Measurements from ENCODE around the gene CARD11. TPM values are rescaled to one million over a fixed set of nuclear protein-coding genes. Genes with fewer than 3 reads are reported as not detected.

Gene CARD11
- total and polyA plus RNA-seq, 2 of the 4 experiments (the other 2 are of a cell fraction), result 0.18 to 0.26 TPM

DNA sequence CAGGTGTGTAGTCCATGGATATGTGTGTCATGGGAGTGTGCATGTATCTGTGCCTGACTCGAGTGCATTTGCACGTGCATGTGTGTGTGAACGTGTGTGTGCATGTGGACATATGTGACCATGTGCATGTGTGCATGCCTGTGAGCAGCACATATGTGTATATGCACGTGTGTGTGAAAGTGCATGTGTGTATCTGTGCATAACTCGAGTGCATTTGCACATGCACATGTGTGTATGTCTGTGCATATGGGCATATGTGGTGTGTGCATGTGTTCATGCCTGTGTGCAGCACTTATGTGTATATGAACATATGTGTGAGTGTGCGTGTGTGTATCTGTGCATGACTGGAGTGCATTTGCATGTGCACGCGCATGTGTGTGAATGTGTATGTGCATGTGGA, 164.3 kb downstream of the CARD11 start:
- H2AK5ac ChIP-seq (ENCODE audit: low read depth, low read length), result no peak overlapping the region
- H2AK9ac ChIP-seq (replicated peaks; ENCODE audit: low read depth, low read length, poor library complexity), result no peak overlapping the region
- ChIA-PET POLR2A (ENCODE audit: unreplicated experiment) (no interaction called here), CTCF (no interaction called here)
- no peak overlapping the region for H2BK20ac ChIP-seq (ENCODE audit: low read depth, low read length)
- H3K4me3 ChIP-seq (ENCODE audit: insufficient read depth, low read depth, low read length), result no peak overlapping the region
- H3K27me3 ChIP-seq (ENCODE audit: control insufficient read depth, insufficient read depth, low read length), result no peaks in the 10 kb centered on the region
- H3K18ac ChIP-seq (ENCODE audit: low read depth, low read length), result no peak overlapping the region
- no peak overlapping the region for H2BK120ac ChIP-seq (ENCODE audit: low read depth, low read length)
- no peaks in the 10 kb centered on the region for H3K4me1 ChIP-seq (ENCODE audit: control insufficient read depth, insufficient read depth, low read length)
- H3K4me2 ChIP-seq (ENCODE audit: low read depth, low read length), result no peak overlapping the region
- no peak overlapping the region for H4K91ac ChIP-seq (ENCODE audit: insufficient read depth, low read depth, low read length)
- no peaks in the 10 kb centered on the region for H3K36me3 ChIP-seq (ENCODE audit: control insufficient read depth, insufficient read depth, low read length)
- peaks cover 2% of the 10 kb centered on the region for H4K20me1 ChIP-seq (ENCODE audit: insufficient read depth, low read length)
- H3K79me1 ChIP-seq (ENCODE audit: low read depth in 1 of 2, low read length in 2 of 2), result no peaks in the 10 kb centered on the region
- no peak overlapping the region for H2BK5ac ChIP-seq (ENCODE audit: low read depth, low read length, poor library complexity, severe bottlenecking)
- no peaks in the 10 kb centered on the region for H3K9me3 ChIP-seq (ENCODE audit: control insufficient read depth, insufficient read depth, low read length)
- BruUV-seq (replicated peaks), result no TSS peak
- TF ChIP-seq, protein P1, sequence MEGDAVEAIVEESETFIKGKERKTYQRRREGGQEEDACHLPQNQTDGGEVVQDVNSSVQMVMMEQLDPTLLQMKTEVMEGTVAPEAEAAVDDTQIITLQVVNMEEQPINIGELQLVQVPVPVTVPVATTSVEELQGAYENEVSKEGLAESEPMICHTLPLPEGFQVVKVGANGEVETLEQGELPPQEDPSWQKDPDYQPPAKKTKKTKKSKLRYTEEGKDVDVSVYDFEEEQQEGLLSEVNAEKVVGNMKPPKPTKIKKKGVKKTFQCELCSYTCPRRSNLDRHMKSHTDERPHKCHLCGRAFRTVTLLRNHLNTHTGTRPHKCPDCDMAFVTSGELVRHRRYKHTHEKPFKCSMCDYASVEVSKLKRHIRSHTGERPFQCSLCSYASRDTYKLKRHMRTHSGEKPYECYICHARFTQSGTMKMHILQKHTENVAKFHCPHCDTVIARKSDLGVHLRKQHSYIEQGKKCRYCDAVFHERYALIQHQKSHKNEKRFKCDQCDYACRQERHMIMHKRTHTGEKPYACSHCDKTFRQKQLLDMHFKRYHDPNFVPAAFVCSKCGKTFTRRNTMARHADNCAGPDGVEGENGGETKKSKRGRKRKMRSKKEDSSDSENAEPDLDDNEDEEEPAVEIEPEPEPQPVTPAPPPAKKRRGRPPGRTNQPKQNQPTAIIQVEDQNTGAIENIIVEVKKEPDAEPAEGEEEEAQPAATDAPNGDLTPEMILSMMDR (conservative IDR thresholded peaks at IDR 0.05; ENCODE audit: low read depth, low read length), result no peak
- TF ChIP-seq CEBPB (IDR thresholded peaks at IDR 0.05; ENCODE audit: low read depth, low read length) (no peak), CHD1 (IDR thresholded peaks at IDR 0.05; ENCODE audit: low read depth, low read length) (no peak), RCOR1 (IDR thresholded peaks at IDR 0.05; ENCODE audit: insufficient replicate concordance, low read length) (no peak), POLR2A (IDR thresholded peaks at IDR 0.05; ENCODE audit: low read depth, low read length) (no peak), MAZ (IDR thresholded peaks at IDR 0.05; ENCODE audit: borderline replicate concordance, low read depth, low read length) (no peak), RAD21 (IDR thresholded peaks at IDR 0.05; ENCODE audit: low read length) (no peak), RFX5 (IDR thresholded peaks at IDR 0.05; ENCODE audit: low read depth, low read length) (no peak), SMC3 (IDR thresholded peaks at IDR 0.05; ENCODE audit: low read depth, low read length) (no peak)
- TF ChIP-seq, protein P2, sequence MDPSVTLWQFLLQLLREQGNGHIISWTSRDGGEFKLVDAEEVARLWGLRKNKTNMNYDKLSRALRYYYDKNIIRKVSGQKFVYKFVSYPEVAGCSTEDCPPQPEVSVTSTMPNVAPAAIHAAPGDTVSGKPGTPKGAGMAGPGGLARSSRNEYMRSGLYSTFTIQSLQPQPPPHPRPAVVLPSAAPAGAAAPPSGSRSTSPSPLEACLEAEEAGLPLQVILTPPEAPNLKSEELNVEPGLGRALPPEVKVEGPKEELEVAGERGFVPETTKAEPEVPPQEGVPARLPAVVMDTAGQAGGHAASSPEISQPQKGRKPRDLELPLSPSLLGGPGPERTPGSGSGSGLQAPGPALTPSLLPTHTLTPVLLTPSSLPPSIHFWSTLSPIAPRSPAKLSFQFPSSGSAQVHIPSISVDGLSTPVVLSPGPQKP (IDR thresholded peaks at IDR 0.05; ENCODE audit: borderline replicate concordance, low read depth, low read length), result no peak
- no peak overlapping the region for H4K8ac ChIP-seq (ENCODE audit: low read depth in 2 of 2, low read length in 2 of 2)
- no peak overlapping the region for H3K4ac ChIP-seq (ENCODE audit: low read depth, low read length)
- H3K14ac ChIP-seq (replicated peaks; ENCODE audit: low read depth, low read length), result no peak overlapping the region
- in situ Hi-C loops (cut with MboI; ENCODE audit: low sequenced_read_pairs), result no loop called here
- H3K23ac ChIP-seq (ENCODE audit: low read depth, low read length), result no peak overlapping the region
- H2AFZ ChIP-seq (replicated peaks; ENCODE audit: low read length, poor library complexity), result peak overlapping the region; percentile 56
- no peak for DNase-seq
- WGBS, 2 experiments (ENCODE audit: extremely low coverage in 2 of 2, insufficient read length in 1 of 2), result 87% methylated on average over 8 of the region's 8 CpGs; no CpG with 5 or more reads in 1 of the 2 experiments
- H3K9me1 ChIP-seq (ENCODE audit: insufficient read depth, low read length), result peaks cover 12% of the 10 kb centered on the region
- H3K56ac ChIP-seq (ENCODE audit: extremely low read depth, insufficient read depth, low read length), result no peak overlapping the region
- no peak for ATAC-seq (ENCODE audit: low read depth)
- H2BK15ac ChIP-seq (ENCODE audit: low read depth, low read length), result no peak overlapping the region
- intact Hi-C loops (cut with micrococcal nuclease), result no loop called here
- H3K9ac ChIP-seq (ENCODE audit: low read depth, low read length), result no peak overlapping the region
- no peak overlapping the region for H4K5ac ChIP-seq (ENCODE audit: low read depth, low read length)
- no peak overlapping the region for H3K27ac ChIP-seq (ENCODE audit: insufficient read depth, low read length)
- dilution Hi-C loops (cut with HindIII; ENCODE audit: low sequenced_read_pairs, unreplicated experiment), result no loop called here

Measured in IMR-90 (cell line).